DOHH2 (cell line): ENCODE results near the gene SLC35F6.

ENCODE experiments used
- CTCF ChIP-seq: fragments of 200-600 bp; sonication (generic); IDR thresholded peaks from one replicate; pipeline ENCODE4 v1.5.1; 2014; ENCODE audit warnings: antibody characterized with exemption, mild to moderate bottlenecking, low read depth, low read length; ENCODE audit not compliant: poor library complexity, severe bottlenecking
- EZH2phosphoT487 ChIP-seq: fragments of 200-600 bp; sonication (generic); IDR thresholded peaks from 2 replicates; pipeline ENCODE4 v1.6.1; 2017; ENCODE audit warnings: borderline replicate concordance, mild to moderate bottlenecking, antibody characterized with exemption, low read length, moderate library complexity, mixed read lengths

GRCh38 chr2:26730549-26731344, 33.3 kb upstream of the SLC35F6 start:
- no peak for TF ChIP-seq CTCF
- TF ChIP-seq EZH2phosphoT487 = no peak
